UCSD-AML1 (cell line): ENCODE data around the gene S1PR4.
"Not testable (repeated sequence)": the region's sequence is repeated elsewhere in the genome, so short reads cannot be mapped to it uniquely, and the experiment has no call there.

Source experiments
- DNase-seq: peaks from one replicate; lab custom pipeline; 2025; ENCODE audit not compliant: unreplicated experiment; lab: John Stamatoyannopoulos, UW

Gene S1PR4

DNA sequence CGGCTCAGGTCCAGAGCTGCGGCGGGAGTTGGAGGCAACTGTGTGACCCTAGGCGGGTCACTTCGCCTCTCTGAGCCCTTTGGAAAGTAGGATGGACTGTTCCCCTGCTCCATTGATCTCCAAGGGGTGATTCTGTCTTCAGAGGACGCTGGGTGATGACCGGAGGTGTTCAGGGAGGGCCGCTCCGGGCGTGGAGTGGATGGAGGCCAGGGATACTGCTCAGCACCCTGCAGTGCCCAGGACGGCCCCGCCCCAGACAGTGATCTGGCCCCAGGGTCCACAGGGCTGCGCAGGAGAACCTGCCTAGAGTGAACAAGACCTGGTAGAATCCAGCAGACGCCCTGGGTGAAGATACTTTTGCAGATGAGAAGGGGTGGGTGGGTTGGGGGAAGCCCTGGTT, 14.1 kb downstream of the S1PR4 start:
- DNase-seq, result no peak

DNA sequence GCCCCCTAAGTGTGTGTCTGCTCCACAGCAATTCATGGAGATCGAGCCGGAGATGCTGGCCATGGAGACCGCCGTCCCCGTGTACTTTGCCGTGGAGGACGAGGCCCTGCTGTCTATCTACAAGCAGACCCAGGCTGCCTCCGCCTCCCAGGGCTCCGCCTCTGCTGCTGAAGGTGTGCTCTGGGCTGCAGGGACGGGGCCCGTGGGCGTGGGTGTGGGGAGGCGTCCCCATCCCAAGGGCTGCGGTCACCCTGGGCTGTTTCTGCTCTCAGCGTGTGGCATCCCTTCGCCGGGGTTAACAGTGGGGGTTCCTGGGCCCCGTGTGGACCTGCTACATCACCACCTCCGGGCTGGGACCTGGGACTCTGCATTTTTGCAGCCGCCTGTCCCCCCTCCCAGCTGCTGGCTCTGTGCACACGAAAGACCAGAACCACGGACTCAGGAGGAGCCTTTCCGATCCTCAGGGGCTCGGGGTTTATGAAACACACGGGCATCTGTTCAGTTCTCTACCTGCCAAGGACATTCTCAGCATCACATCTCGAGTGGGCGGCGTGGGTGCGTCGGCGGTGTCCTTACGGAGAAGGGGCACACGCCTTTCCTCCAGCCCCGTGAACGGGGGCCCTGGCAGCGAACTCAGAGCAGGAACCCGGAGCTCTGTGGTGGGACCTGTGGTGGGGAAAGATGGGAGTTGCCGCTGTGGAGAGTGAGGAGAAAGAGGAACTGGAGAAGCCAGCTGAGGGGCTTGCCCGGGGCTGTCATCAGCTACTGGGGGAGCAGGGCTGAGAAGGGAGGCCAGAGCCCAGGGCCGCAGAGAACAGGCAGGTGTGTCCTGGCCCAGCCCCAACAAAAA, 14.9 kb downstream of the S1PR4 start:
- peak; percentile 25 for DNase-seq

DNA sequence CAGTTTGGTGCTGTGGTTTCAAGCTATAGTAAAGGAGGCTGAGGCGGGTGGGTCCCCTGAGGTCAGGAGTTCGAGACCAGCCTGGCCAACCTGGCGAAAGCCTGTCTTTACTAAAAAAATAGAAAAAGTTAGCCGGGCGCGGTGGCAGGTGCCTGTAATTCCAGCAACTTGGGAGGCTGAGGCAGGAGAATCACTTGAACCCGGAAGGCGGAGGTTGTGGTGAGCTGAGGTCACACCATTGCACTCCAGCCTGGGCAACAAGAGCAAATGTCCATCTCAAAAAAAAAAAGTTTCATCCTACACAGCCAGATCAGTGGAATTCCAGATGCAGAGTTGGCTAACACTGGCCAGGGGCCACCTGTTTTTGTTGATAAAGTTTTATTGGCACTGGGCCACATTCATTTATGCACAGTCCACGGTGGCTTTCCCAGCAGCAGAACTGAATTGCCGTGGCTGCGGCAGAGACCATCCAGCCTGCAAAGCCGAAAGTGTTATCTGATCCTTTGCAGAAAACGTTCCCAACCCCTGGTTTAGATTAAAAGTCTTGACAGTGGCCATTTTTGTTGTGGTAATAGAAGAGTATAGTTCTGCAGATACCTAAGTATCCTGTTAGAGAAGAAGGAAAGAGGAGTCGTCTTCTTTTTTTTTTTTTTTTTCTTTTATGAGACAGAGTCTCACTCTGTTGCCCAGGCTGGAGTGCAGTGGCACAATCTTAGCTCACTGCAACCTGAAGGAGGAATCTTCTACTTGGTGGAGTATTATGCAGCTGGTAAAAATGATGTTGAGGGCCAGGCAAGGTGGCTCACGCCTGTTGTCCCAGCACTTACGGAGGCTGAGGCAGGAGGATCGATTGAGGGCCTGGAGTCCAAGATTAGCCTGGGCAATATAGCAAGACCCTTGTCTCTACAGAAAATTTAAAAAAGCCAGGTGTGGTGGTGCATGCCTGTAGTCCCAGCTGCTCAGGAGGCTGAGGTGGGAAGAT, 15.8 kb downstream of the S1PR4 start:
- no peak for DNase-seq

DNA sequence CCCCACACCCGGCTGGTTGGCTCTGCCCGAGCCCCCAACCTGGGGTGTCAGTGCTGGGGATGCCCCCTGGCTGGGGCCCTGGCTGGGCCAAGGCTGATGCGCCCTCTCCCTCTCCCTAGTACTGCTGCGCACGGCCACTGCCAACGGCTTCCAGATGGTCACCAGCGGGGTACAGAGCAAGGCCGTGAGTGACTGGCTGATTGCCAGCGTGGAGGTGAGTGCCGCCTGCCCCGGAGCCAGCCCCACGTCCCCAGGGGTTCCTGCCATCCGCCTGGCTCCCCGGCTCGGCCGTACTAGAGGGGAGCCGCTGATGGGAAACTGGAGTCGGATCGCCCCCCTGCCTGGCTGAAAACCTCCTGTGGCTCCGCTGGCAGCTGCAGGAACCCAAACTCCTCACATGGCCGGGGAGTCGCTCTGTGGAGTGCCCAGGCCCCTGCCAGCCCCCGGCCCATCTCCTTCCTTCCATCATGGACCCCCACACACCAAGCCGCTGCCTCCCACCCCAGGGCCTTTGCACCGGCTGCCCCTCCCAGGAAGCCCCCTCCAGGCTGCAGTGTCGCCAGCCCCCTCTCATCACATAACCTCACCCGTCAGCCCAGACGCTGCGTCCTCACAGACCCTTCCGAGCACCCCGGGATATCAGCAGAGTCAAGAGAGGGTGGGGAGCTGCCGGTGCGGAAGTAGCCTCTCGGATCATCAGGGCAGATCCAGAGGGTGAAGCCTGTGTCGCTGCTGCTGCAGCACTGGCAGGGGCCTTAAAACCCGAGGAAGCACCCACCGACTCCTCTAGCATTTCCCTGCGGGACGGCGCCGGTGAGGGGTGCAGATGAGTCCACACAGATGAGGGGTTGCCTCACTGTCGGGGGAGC, 17.7 kb downstream of the S1PR4 start:
- DNase-seq, result no peak

DNA sequence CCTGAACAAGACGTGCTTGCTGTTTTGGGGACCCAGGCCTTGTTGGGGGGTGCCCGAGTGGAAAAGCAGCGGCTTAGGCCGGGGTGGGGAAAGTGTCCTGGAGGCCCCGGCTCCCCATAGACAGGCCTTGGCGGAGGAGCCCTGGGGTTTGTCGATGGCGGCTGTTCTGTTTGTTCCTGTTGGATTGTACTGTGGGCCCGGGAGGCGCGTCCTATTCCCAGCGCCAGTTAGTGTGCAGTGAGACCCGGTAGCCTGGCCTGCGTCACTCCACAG, 18.3 kb downstream of the S1PR4 start:
- no peak for DNase-seq

DNA sequence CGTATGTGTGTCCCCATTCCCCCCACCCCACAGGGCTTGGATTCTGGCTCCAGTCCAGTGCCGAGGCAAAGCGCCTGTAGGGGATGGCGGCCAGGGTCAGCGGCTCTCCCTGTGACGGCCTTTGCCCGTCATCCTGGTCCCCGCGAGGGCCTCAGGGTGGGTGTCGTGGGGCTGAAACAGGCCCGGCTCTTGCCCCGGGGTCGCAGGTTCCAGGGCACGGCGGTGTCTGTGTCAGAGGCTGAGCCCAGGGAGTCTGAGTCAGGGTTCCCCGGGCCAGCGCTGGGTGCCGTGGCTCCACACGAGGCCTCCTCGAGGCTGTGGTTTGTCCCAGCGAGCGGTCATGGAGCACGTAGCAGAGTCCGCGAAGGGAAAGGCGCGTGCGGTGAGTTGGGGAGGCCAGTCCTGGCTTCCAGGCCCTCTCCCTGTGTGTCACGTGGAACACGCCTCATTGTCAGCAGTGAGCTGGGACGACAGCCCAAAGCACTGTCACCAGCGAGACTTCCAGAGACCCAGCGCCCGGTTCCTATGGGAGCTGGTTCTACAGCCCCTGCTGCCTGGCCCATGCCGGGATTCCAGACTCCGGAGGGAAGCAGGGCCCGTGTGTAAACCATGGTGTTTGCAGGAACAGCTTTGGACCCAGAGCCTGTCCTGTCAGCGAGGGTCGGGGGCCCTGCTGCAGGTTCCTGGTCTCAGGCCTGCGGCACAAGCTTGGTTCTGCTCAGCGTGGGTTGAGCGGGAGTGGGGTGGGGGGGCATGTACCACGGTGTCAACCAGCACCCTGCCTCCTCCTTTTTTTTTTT, 20.5 kb downstream of the S1PR4 start:
- no peak for DNase-seq

DNA sequence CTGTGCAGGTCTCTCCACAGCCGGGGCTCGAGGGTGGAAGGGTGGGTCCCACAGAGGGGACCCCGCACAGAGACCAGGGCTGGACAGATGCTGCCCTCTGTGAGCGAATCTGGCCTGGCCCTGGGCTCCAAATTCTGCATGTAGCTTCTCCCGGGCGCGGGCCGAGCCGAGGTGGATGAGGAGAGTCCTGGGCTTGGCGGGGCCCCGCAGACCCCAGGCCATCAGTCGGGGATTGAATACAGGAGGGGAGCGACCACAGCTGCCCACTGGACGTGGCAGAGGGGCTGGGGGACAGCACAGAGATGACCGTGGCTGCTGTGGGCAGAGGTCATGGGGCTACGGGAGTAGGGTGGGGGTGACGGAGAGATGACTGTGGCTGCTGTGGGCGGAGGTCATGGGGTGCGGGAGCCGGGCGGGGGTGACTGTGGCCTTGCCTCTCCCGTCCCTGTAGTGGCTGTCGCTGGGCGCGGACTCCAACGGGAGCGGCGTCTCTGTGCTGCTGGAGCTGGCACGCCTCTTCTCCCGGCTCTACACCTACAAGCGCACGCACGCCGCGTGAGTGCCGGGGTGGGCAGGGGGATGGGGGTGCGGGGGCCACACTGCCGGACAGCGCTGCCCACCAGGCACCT, 22.6 kb downstream of the S1PR4 start:
- DNase-seq, result no peak

DNA sequence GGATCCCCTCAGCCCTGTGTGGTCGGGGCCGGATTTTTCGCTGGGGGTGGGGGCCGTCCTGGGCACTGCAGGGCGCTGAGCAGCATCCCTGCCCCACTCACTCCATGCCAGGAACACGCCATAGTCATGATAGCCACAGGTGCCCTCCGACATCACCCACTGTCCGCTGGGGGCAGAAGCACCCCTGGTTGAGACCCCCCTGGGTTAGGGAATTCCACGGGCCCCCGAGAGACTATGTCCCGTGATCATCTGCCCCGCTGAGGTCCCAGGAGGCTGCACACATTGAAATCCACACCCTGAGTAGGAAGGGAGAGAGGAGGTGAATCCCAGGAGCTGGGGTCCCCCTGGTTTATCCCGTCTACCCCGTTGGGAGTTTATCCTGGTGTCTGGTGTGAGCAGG, 23.3 kb downstream of the S1PR4 start:
- no peak for DNase-seq

DNA sequence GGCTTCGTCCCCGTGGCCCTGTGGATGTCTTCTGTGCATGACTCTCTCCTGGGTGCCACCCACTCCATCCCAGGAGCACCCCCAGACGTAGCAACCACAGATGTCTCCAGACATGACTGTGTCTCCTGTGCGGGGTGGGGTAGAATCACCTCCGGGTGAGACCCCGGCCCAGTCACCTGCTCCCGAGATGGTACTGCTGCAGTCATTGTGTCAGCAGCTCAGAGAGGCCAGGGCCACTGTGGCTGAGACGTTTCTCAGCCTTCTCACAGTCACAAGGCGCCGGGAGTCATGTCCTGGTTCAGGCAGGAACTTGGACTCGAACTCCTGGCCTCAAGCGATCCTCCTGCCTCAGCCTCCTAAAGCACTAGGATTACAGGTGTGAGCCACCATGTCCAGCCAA, 23.8 kb downstream of the S1PR4 start:
- no peak for DNase-seq

DNA sequence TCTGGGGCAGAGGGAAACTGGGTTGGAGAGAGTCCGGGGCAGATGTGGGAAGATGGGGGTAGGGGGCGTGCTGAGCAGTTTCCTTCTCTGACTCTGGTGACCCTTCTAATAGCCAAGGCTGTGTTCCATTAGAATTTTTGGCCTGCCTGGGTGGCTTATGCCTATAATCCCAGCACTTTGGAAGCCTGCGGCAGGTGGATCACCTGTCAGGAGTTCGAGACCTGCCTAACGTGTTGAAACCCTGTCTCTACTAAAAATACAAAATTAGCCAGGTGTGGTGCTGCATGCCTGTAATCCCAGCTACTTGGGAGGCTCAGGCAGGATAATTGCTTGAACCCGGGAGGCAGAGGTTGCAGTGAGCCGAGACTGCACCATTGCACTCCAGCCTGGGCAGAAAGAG, 24.3 kb downstream of the S1PR4 start:
- DNase-seq, result not testable (repeated sequence)

DNA sequence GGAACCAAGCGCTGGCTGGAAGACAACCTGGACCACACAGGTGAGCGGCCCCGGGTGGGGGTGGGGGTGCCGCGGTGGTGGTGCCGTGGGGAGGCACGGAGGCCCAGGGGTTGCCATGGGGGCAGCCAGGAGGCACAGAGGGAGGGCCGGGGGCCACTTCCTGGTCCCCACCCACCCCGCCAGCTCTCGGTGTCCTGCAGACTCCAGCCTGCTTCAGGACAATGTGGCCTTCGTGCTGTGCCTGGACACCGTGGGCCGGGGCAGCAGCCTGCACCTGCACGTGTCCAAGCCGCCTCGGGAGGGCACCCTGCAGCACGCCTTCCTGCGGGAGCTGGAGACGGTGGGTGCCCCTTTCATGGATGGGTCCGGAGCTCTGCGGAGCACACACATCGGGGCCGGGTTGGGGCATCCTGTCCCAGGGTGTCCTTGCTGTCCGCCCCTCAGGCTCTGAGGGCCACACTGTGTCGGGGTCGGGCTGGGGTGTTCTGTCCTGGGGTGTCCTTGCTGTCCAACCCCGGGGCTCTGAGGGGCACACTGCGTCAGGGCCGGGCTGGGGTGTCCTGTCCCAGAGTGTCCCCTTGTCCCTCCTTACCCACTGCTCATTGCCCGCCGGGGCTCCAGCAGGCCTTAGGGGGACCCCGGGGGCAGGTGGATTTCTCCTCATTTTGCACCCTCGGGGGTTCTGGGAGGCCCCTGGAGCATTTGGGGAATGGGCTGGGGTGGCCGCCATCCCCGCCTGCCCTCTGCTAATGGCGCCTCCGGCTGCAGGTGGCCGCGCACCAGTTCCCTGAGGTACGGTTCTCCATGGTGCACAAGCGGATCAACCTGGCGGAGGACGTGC, 25.5 kb downstream of the S1PR4 start:
- DNase-seq, result no peak

DNA sequence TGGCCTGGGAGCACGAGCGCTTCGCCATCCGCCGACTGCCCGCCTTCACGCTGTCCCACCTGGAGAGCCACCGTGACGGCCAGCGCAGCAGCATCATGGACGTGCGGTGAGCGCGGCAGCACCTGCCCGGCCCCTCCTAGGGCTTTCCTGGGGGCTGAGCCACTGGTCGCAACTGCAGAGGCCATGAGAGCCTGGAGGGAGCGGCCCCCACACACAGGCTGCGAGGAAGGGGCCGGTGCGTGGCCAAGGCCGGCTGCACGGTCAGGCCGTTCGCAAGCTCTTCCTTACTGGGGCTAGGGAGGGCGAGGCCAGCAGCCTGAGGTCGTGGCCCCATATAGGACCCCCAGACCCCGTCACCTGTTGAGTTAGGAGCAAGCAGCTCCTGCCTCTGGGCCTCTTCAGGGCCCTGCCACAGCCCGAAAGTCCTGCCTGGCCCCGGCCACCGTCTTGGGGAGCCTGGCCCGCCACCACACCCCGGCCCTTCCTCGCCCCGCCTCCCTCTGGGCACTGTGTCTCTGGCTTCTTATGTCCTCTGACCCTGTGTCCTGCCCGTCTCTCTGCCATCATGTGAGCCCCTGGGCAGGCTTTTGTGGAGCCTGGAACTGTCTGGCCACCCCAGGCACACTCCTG, 26.2 kb downstream of the S1PR4 start:
- no peak for DNase-seq

DNA sequence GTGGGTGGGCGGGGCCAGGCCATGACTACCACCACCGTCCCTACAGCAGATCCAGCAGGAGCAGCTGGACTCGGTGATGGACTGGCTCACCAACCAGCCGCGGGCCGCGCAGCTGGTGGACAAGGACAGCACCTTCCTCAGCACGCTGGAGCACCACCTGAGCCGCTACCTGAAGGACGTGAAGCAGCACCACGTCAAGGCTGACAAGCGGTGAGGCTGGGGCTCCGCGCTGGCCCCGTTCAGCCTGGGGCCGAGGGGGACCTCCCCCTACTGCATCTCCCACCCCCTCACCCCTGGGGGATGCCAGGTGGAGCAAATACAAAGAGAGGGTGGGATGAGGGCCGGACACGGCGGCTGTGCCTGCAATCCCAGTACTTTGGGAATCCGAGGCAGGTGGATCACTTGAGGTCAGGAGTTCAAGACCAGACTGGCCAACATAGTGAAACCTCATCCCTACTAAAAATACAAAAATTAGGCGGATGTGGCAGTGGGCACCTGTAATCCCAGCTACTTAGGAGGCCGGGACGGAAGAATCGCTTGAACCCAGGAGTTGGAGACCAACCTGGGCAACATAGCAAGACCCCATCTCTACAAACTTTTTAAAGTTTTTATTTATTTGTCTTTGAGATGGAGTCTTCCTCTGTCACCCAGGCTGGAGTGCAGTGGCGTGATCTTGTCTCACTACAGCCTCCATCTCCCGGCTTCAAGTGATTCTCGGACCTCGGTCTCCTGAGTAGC, 27.8 kb downstream of the S1PR4 start:
- DNase-seq, result no peak

DNA sequence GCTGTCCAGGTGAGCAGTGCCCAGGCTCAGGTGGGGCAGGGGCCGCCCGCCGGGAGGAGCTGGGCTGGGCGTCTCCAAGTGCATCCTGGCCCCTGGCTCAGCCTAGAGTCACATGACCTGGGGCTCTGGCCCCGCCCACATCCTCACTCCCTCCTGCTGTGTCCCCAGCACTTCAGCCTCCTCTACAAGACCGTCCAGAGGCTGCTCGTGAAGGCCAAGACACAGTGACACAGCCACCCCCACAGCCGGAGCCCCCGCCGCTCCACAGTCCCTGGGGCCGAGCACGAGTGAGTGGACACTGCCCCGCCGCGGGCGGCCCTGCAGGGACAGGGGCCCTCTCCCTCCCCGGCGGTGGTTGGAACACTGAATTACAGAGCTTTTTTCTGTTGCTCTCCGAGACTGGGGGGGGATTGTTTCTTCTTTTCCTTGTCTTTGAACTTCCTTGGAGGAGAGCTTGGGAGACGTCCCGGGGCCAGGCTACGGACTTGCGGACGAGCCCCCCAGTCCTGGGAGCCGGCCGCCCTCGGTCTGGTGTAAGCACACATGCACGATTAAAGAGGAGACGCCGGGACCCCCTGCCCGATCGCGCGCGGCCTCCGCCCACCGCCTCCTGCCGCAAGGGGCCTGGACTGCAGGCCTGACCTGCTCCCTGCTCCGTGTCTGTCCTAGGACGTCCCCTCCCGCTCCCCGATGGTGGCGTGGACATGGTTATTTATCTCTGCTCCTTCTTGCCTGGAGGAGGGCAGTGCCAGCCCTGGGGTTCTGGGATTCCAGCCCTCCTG, 29.1 kb downstream of the S1PR4 start:
- DNase-seq, result no peak

DNA sequence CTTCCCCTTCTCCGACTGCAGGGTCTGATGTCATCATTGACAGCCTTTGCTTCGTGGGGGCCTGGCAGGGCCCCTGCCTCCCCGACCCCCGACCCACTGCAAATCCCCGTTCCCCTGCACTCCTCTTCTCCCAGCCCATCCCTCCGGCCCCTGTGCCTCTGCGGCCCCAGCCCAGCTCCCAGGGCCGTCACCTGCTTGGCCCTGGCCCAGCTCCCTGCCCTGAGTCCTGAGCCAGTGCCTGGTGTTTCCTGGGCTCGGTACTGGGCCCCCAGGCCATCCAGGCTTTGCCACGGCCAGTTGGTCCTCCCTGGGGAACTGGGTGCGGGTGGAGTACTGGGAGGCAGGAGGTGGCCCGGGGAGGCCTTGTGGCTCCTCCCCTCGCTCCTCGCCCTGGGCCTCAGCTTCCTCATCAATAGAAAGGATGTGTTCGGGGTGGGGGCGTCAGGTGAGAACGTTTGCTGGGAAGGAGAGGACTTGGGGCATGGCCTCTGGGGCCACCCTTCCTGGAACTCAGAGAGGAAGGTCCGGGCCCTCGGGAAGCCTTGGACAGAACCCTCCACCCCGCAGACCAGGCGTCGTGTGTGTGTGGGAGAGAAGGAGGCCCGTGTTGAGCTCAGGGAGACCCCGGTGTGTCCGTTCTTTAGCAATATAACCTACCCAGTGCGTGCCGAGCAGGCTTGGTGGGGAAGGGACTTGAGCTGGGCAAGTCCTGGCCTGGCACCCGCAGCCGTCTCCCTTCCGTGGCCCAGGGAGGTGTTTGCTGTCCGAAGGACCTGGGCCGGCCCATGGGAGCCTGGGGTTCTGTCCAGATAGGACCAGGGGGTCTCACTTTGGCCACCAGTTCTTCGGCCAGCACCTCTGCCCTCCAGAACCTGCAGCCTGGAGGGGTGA, 30.0 kb downstream of the S1PR4 start:
- DNase-seq, result no peak

DNA sequence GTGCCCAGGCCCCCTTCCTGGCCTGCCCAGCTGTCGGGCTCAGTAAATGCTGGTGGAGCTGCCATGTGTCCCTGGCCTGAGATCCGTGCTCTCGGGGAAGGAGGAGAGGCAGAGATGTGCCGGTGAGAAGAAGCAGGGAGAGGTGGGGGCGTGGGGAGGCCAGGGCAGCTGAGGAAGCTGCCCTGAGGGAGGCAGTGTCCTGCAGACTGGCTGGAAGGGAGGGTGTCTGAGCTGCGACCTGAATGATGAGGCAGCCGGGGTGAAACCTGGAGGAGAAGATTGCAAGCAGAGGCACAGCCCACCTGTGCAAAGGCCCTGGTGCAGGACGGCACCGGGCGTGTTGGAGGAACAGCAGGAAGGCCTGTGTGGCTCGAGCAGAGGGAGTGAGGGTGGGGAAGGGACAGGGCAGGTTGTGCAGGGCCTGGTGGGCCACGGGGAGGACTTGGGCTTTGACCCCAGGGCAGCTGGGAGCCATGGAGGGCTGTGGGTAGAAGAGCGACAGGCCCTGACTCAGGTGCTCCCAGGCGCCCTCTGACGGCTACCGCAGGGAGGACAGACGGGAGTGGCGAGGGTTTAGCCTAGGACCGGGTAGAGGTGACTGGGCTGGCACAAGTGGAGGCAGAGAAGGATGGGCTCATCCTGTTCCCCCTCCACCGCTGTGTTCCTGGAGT, 31.9 kb downstream of the S1PR4 start:
- DNase-seq, result peak; percentile 43
